ENCODE measurements around the gene VGLL4. TPM values are rescaled to one million over a fixed set of nuclear protein-coding genes. Genes with fewer than 3 reads are reported as not detected.

VGLL4 gene
- total RNA-seq, 1 experiment from 2014 or later: 26.9 TPM

- ChIA-PET CTCF (no interaction called here), RAD21 (ENCODE audit: low non-redundant PET in 1 of 2, low total read pairs in 2 of 2, uncharacterized antibody in 2 of 2, unreplicated experiment in 2 of 2) (no interaction called here), POLR2A (no interaction called here)
- TF ChIP-seq POLR2AphosphoS5 (IDR thresholded peaks at IDR 0.05; ENCODE audit: low read depth, low read length) (no peak), ZBTB33 (IDR thresholded peaks at IDR 0.05; ENCODE audit: extremely low read depth, insufficient replicate concordance, low read length) (no peak), MAX (IDR thresholded peaks at IDR 0.05) (no peak), YY1 (IDR thresholded peaks at IDR 0.05; ENCODE audit: extremely low read depth, insufficient replicate concordance, low read depth, low read length) (no peak), JUND (IDR thresholded peaks at IDR 0.05) (no peak), CEBPB (IDR thresholded peaks at IDR 0.05; ENCODE audit: low read depth) (no peak), EZH2 (IDR thresholded peaks at IDR 0.05) (no peak), SIN3A (IDR thresholded peaks at IDR 0.05; ENCODE audit: low read depth) (no peak), ELF1 (IDR thresholded peaks at IDR 0.05; ENCODE audit: borderline replicate concordance, low read depth) (no peak), SP1 (IDR thresholded peaks at IDR 0.05; ENCODE audit: low read depth) (no peak), SRF (IDR thresholded peaks at IDR 0.05; ENCODE audit: low read depth) (no peak)
- Histone ChIP-seq H4K20me1 (ENCODE audit: insufficient read depth) (no peaks in the 10 kb centered on the region), H3K4me2 (ENCODE audit: low read length) (no peak overlapping the region), H3K36me3 (ENCODE audit: control insufficient read depth in 1 of 2, insufficient read depth in 2 of 2, low read length in 2 of 2) (no peaks in the 10 kb centered on the region), H3K4me1 (ENCODE audit: control insufficient read depth in 1 of 2, insufficient read depth in 2 of 2, low read length in 2 of 2) (peaks cover 25 to 31% of the 10 kb centered on the region in 2 experiments), H3K9me2 (ENCODE audit: insufficient read depth) (no peaks in the 10 kb centered on the region), H3K27me3 (ENCODE audit: insufficient read depth, low read length) (no peaks in the 10 kb centered on the region), H3K4me3 (replicated peaks in 1 of 2; ENCODE audit: low read depth in 1 of 2, low read length in 2 of 2) (no peak overlapping the region), H3K79me2 (ENCODE audit: insufficient read depth, low read length) (peaks cover 3% of the 10 kb centered on the region; the same call in 1 of the 2 replicates), H3K9ac (ENCODE audit: low read length) (no peak overlapping the region), H3K27ac (ENCODE audit: low read depth, low read length) (no peak overlapping the region), H3K9me3 (ENCODE audit: control insufficient read depth in 1 of 2, insufficient read depth in 1 of 2, low read depth in 1 of 2, low read length in 2 of 2) (no peaks in the 10 kb centered on the region), H2AFZ (ENCODE audit: low read depth, low read length, poor library complexity, severe bottlenecking) (no peak overlapping the region)
- DNase-seq (ENCODE audit: low read depth, low spot score) (no peak), ATAC-seq (no peak)
- BruUV-seq (replicated peaks): no TSS peak
- intact Hi-C loops (cut with micrococcal nuclease): no loop called here
These were observed 78.6 kb downstream of the VGLL4 start for GRCh38 chr3:11565072-11565471.
